ENCODE results near the gene DDX43.
"Not testable (repeated sequence)": the region's sequence is repeated elsewhere in the genome, so short reads cannot be mapped to it uniquely, and the experiment has no call there.

Gene DDX43

GRCh38 chr6:73388800-73389512, 5.7 kb upstream of the DDX43 start:
- peak; percentile 75 for DNase-seq (ENCODE audit: low spot score)

GRCh38 chr6:73389854-73390253, 4.8 kb upstream of the DDX43 start:
- no peak for DNase-seq (ENCODE audit: low spot score)

GRCh38 chr6:73391675-73392074, 3.0 kb upstream of the DDX43 start:
- no peak for DNase-seq (ENCODE audit: low spot score)

GRCh38 chr6:73392188-73392587, 2.4 kb upstream of the DDX43 start:
- not testable (repeated sequence) for DNase-seq (ENCODE audit: low spot score)

- DNase-seq (ENCODE audit: low spot score), result no peak
These were observed 1.4 kb upstream of the DDX43 start for GRCh38 chr6:73393278-73393677.

- DNase-seq (ENCODE audit: low spot score), result no peak
These were observed 1.2 kb downstream of the DDX43 start for GRCh38 chr6:73395875-73396274.

- no peak for DNase-seq (ENCODE audit: low spot score)
These were observed 6.0 kb downstream of the DDX43 start for GRCh38 chr6:73400656-73401055.

GRCh38 chr6:73409395-73409794, 14.8 kb downstream of the DDX43 start:
- DNase-seq (ENCODE audit: low spot score), result no peak

GRCh38 chr6:73413102-73413501, 18.5 kb downstream of the DDX43 start:
- no peak for DNase-seq (ENCODE audit: low spot score)

- DNase-seq (ENCODE audit: low spot score), result no peak
These were observed 23.6 kb downstream of the DDX43 start for GRCh38 chr6:73418081-73418741.

GRCh38 chr6:73421534-73421933, 26.9 kb downstream of the DDX43 start:
- no peak for DNase-seq (ENCODE audit: low spot score)

GRCh38 chr6:73435236-73435635, 40.6 kb downstream of the DDX43 start:
- no peak for DNase-seq (ENCODE audit: low spot score)

GRCh38 chr6:73443555-73443954, 48.9 kb downstream of the DDX43 start:
- DNase-seq (ENCODE audit: low spot score), result no peak

- no peak for DNase-seq (ENCODE audit: low spot score)
These were observed 56.8 kb downstream of the DDX43 start for GRCh38 chr6:73451223-73452106.

GRCh38 chr6:73452107-73452461, 57.5 kb downstream of the DDX43 start, which contains the start of gene CGAS:
TSS of gene CGAS (minus strand) at chr6:73452297. CDS start at chr6:73452181, 116 bp downstream.
- no peak for DNase-seq (ENCODE audit: low spot score)

- DNase-seq (ENCODE audit: low spot score), result no peak
These were observed 61.4 kb downstream of the DDX43 start for GRCh38 chr6:73455865-73456629.

- not testable (repeated sequence) for DNase-seq (ENCODE audit: low spot score)
These were observed 64.8 kb downstream of the DDX43 start for GRCh38 chr6:73459474-73459873.

- DNase-seq (ENCODE audit: low spot score), result no peak
These were observed 65.4 kb downstream of the DDX43 start for GRCh38 chr6:73460056-73460455.

GRCh38 chr6:73461537-73462350, 67.1 kb downstream of the DDX43 start, which contains the start of gene MTO1:
TSS of gene MTO1 (plus strand) at chr6:73461737. CDS start at chr6:73461855, 118 bp downstream.
- peak; percentile 81 for DNase-seq (ENCODE audit: low spot score)

Data from HuH-7.5 (cell line).